ENCODE results near the gene ZBTB2. TPM values are rescaled to one million over a fixed set of nuclear protein-coding genes. Genes with fewer than 3 reads are reported as not detected.

ZBTB2 gene
- polyA plus RNA-seq, 1 experiment, result 14.7 TPM

GRCh38 chr6:151414641-151415260 is 23.4 kb upstream of the ZBTB2 start:
- H3K36me3 ChIP-seq (ENCODE audit: control insufficient read depth, insufficient read depth, low read length), result peaks cover 15% of the 10 kb centered on the region
- ChIA-PET POLR2A (no interaction called here), CTCF (no interaction called here)

GRCh38 chr6:151413372-151414145 is 22.2 kb upstream of the ZBTB2 start:
- ChIA-PET POLR2A (no interaction called here), CTCF (no interaction called here)
- TF ChIP-seq CTCF (IDR thresholded peaks at IDR 0.05; ENCODE audit: insufficient read depth, low read depth, low read length), result no peak
- H3K4me3 ChIP-seq (ENCODE audit: low read depth, low read length), result no peak overlapping the region
- no peaks in the 10 kb centered on the region for H3K27me3 ChIP-seq (ENCODE audit: control insufficient read depth, insufficient read depth, low read length)
- no peak for DNase-seq (ENCODE audit: low read depth)
- H3K36me3 ChIP-seq (ENCODE audit: control insufficient read depth, insufficient read depth, low read length), result peaks cover 15% of the 10 kb centered on the region

More at GRCh38 chr6:151414641-151415260, 23.4 kb upstream of the ZBTB2 start:
- TF ChIP-seq CTCF (IDR thresholded peaks at IDR 0.05; ENCODE audit: insufficient read depth, low read depth, low read length), result no peak
- no peak for DNase-seq (ENCODE audit: low read depth)
- Histone ChIP-seq H3K27me3 (ENCODE audit: control insufficient read depth, insufficient read depth, low read length) (no peaks in the 10 kb centered on the region), H3K4me3 (ENCODE audit: low read depth, low read length) (no peak overlapping the region)

GRCh38 chr6:151412909-151413308 is 21.6 kb upstream of the ZBTB2 start:
- Histone ChIP-seq H3K36me3 (ENCODE audit: control insufficient read depth, insufficient read depth, low read length) (peaks cover 15% of the 10 kb centered on the region), H3K27me3 (ENCODE audit: control insufficient read depth, insufficient read depth, low read length) (no peaks in the 10 kb centered on the region), H3K4me3 (ENCODE audit: low read depth, low read length) (no peak overlapping the region)
- POLR2A ChIA-PET, result no interaction called here
- TF ChIP-seq CTCF (IDR thresholded peaks at IDR 0.05; ENCODE audit: insufficient read depth, low read depth, low read length), result no peak
- CTCF ChIA-PET, result no interaction called here
- DNase-seq (ENCODE audit: low read depth), result no peak

GRCh38 chr6:151409679-151410078 is 18.3 kb upstream of the ZBTB2 start:
- peaks cover 10% of the 10 kb centered on the region for H3K36me3 ChIP-seq (ENCODE audit: control insufficient read depth, insufficient read depth, low read length)
- CTCF ChIA-PET, result no interaction called here
- POLR2A ChIA-PET, result no interaction called here

More at GRCh38 chr6:151409679-151410078, 18.3 kb upstream of the ZBTB2 start:
- no peak for TF ChIP-seq CTCF (IDR thresholded peaks at IDR 0.05; ENCODE audit: insufficient read depth, low read depth, low read length)
- DNase-seq (ENCODE audit: low read depth), result no peak
- no peak overlapping the region for H3K4me3 ChIP-seq (ENCODE audit: low read depth, low read length)
- H3K27me3 ChIP-seq (ENCODE audit: control insufficient read depth, insufficient read depth, low read length), result no peaks in the 10 kb centered on the region

All from BJ (cell line).